ENCODE results near the gene TSPAN1.
A peak's percentile ranks its signal among the peaks of the same experiment; 100 is the strongest.

The TSPAN1 gene

DNA sequence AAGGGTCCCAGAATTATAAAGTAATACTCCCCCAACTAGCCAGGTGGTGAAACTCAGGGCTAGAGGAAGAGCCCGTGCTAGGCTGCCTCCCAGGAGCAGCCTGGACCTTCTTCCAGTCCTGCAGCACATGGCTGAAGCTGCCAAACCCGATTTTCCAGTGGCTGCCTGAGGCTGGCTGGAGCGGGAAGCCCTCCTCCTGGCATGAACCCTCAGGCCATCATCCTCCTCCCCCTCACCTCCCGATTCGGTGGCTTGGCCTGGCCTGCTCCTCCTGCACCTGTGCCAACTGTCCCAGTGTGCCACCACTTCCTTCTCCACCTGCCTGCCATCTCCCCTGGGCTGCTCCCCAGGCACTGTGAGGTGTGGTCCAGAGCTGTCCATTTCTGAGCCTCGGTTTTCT, 3.0 kb upstream of the TSPAN1 start:
- no peaks in the 10 kb centered on the region for H3K36me3 ChIP-seq (ENCODE audit: insufficient read depth, low read length)
- no peaks in the 10 kb centered on the region for H3K9me3 ChIP-seq (ENCODE audit: low read length)
- peaks cover 10% of the 10 kb centered on the region for H3K4me1 ChIP-seq (ENCODE audit: insufficient read depth, low read length)
- H3K27me3 ChIP-seq (ENCODE audit: insufficient read depth, low read length) = peaks cover 9% of the 10 kb centered on the region
- no peak overlapping the region for H2AFZ ChIP-seq (ENCODE audit: low read depth, low read length)
- no peak overlapping the region for H3K4me3 ChIP-seq (ENCODE audit: low read length)

DNA sequence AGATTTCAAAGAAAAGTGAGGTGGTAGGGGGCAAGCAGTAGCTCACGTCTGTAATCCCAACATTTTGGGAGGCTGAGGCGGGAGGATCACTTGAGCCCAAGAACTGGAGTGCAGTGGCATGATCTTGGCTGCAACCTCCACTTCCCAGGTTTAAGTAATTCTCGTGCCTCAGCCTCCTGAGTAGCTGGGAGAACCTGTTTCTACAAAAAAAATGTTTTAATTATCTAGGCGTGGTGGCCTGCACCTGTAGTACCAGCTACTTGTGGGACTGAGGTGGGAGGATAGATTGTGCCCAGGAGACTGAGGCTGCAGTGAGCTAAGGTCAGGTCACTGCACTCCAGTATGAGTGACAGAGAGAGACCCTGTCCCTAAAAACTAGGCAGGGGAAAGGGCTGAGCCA, 2.6 kb upstream of the TSPAN1 start:
- H3K27me3 ChIP-seq (ENCODE audit: insufficient read depth, low read length) = peaks cover 9% of the 10 kb centered on the region
- H3K9me3 ChIP-seq (ENCODE audit: low read length) = no peaks in the 10 kb centered on the region
- H2AFZ ChIP-seq (ENCODE audit: low read depth, low read length) = no peak overlapping the region
- no peak overlapping the region for H3K4me3 ChIP-seq (ENCODE audit: low read length)
- H3K36me3 ChIP-seq (ENCODE audit: insufficient read depth, low read length) = no peaks in the 10 kb centered on the region
- H3K4me1 ChIP-seq (ENCODE audit: insufficient read depth, low read length) = peaks cover 10% of the 10 kb centered on the region

DNA sequence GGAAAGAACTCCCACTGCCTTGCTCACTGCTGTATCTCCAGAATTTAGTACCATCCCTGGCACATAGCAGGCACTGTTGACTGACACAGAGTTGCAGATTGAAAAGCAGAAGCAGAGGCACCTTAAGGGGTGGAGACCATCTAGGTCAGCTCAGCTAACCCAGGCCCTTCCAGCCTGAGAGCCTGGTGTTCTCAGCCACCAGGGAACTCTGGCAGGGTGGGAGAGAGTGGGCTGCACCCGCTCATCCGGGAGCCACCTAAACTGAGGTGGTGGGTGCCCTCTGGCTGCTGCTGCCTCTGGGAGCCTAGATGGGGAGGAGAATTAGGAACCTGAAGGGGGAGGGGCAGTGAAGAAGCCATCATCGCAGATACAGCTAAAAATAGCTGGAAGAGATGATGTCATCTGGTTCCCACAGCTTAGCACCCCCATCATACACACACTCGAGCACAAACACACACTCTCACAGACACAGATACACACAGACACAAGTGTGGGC, 1.5 kb upstream of the TSPAN1 start:
- peaks cover 9% of the 10 kb centered on the region for H3K27me3 ChIP-seq (ENCODE audit: insufficient read depth, low read length)
- H3K36me3 ChIP-seq (ENCODE audit: insufficient read depth, low read length) = no peaks in the 10 kb centered on the region
- no peaks in the 10 kb centered on the region for H3K9me3 ChIP-seq (ENCODE audit: low read length)
- peaks cover 10% of the 10 kb centered on the region for H3K4me1 ChIP-seq (ENCODE audit: insufficient read depth, low read length)
- H2AFZ ChIP-seq (ENCODE audit: low read depth, low read length) = peak overlapping the region; percentile 5
- H3K4me3 ChIP-seq (ENCODE audit: low read length) = no peak overlapping the region

DNA sequence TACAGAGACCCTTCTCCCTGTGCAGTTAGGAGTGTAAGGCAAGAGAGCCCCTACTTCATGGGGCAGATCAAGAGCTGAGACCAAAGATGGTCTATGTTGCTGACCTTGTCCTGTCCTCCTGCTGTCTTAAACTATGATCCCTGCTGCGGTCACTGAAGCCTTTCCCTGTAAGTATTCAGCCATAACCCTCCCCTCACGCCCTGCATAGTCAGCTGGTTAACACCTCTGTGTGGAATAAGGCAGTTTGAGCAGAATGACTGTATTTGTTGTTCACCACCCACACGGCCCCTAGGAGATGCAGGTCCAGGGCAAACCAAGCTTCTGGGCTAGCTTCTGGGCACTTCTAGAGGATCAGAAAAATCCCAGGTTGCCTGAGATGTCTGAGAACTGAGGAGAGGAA, 356 bp downstream of the TSPAN1 start:
- H3K36me3 ChIP-seq (ENCODE audit: insufficient read depth, low read length) = no peaks in the 10 kb centered on the region
- H3K9me3 ChIP-seq (ENCODE audit: low read length) = no peaks in the 10 kb centered on the region
- no peak overlapping the region for H3K4me3 ChIP-seq (ENCODE audit: low read length)
- H3K4me1 ChIP-seq (ENCODE audit: insufficient read depth, low read length) = peaks cover 16% of the 10 kb centered on the region
- H3K27me3 ChIP-seq (ENCODE audit: insufficient read depth, low read length) = no peaks in the 10 kb centered on the region
- no peak overlapping the region for H2AFZ ChIP-seq (ENCODE audit: low read depth, low read length)

DNA sequence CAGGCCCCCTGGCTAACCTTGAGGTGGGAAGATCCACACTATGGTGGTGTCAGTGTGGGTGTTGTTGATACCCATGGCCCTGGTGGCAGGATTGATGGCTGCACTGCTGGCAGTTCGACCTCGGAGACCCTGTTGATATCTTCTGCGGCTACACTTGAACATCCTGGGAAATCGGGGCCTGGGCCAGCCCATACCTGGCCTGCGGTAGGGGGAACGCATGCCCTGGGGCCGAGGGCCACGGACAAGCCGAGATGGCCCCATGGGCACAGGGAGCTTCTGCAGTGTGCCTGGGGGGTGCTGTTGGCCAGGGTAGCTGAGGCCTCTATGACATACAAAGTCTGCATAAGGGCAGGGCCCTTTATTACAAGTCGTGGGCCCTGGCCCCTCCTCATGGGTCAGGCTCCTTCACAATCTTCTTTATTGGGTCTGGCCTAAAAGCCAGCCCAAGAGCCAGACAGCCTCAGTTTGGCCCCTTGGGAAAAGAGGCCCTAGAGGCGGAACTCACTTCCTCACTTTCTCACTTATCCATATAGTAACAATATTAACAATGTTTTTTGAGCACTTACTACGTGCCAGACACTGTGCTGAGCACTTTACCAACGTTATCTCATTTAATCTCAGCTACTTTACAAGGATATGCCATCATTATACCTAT, 1.5 kb downstream of the TSPAN1 start, which contains the start of gene P3R3URF:
P3R3URF (minus strand) TSS at position 278 of the 655 bp plus-strand sequence; CDS start at position 261, 17 bp downstream.
- no peaks in the 10 kb centered on the region for H3K36me3 ChIP-seq (ENCODE audit: insufficient read depth, low read length)
- no peak within 1 kb of the TSS for H3K4me3 ChIP-seq (ENCODE audit: low read length)
- H3K9me3 ChIP-seq (ENCODE audit: low read length) = no peaks in the 10 kb centered on the region
- H2AFZ ChIP-seq (ENCODE audit: low read depth, low read length) = no peak within 1 kb of the TSS
- H3K4me1 ChIP-seq (ENCODE audit: insufficient read depth, low read length) = peaks cover 19% of the 10 kb centered on the region
- H3K27me3 ChIP-seq (ENCODE audit: insufficient read depth, low read length) = no peaks in the 10 kb centered on the region

DNA sequence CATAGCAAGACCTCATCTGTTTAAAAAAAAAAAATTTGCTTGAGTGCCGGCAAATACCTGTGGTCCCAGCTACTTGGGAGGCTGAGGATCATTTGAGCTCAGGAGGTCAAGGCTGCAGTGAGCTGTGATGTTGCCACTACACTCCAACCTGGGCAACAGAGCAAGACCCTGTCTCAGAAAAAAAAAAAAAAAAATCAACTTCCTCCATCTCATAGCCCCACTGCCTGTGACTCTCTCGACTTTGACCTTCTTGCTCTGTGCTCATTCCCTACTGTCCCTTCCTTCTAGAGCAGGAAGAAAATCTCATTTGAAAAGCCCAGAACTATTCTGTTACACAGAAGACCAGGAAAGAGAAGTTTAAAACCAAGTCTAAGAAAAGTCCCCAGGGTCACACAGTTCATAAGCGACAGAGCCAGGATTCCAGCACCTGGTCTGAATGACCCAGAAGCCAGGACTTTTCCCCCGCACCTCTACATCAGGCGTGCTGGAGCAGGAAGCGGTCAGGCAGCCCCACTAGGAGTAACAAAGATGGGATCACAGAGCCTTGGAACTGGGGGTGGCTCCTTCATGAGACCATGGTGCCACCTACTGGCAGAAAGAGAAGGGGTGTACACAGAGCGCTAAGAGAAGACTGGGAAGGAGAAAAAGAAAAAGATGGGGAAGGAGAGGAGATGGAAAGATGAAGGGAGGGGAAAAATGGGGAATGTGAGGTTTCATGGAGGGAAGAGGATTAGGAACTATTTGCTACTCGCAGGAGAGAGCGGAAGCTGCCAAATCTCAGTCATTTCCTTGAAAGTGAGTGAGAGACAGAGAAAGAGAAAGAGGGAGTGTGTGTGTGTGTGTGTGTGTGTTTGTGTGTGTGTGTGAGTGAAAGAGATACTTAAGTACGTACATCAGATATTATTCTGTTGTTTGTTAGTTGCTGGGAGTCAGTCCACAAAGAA, 4.5 kb downstream of the TSPAN1 start:
- Histone ChIP-seq H3K4me3 (ENCODE audit: low read length) (peak overlapping the region; percentile 16), H3K27me3 (ENCODE audit: insufficient read depth, low read length) (no peaks in the 10 kb centered on the region), H3K4me1 (ENCODE audit: insufficient read depth, low read length) (peaks cover 9% of the 10 kb centered on the region), H3K36me3 (ENCODE audit: insufficient read depth, low read length) (no peaks in the 10 kb centered on the region), H2AFZ (ENCODE audit: low read depth, low read length) (peak overlapping the region; percentile 62), H3K9me3 (ENCODE audit: low read length) (no peaks in the 10 kb centered on the region)

DNA sequence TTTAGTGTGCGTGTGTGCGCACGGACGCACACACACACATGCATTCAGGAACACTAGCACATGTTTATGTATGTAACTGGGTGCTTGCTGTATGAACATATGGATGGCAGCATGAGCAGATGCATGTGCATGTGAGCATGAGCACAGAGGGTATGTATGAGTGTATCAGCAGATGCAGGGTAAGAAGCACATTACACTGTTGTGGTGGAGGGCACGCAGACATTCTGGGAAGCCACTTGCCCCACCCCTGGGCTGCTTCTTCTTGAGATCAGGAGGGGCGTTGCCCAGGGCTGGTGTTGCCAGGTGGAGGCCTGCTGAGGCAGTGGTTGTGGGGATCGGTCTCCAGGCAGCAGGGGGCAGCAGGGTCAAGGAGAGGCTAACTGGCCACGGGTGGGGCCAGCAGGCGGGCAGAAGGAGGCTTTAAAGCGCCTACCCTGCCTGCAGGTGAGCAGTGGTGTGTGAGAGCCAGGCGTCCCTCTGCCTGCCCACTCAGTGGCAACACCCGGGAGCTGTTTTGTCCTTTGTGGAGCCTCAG, 5.3 kb downstream of the TSPAN1 start:
- no peaks in the 10 kb centered on the region for H3K9me3 ChIP-seq (ENCODE audit: low read length)
- H3K4me3 ChIP-seq (ENCODE audit: low read length) = no peak overlapping the region
- no peaks in the 10 kb centered on the region for H3K27me3 ChIP-seq (ENCODE audit: insufficient read depth, low read length)
- H3K36me3 ChIP-seq (ENCODE audit: insufficient read depth, low read length) = no peaks in the 10 kb centered on the region
- H2AFZ ChIP-seq (ENCODE audit: low read depth, low read length) = no peak overlapping the region
- peaks cover 9% of the 10 kb centered on the region for H3K4me1 ChIP-seq (ENCODE audit: insufficient read depth, low read length)

DNA sequence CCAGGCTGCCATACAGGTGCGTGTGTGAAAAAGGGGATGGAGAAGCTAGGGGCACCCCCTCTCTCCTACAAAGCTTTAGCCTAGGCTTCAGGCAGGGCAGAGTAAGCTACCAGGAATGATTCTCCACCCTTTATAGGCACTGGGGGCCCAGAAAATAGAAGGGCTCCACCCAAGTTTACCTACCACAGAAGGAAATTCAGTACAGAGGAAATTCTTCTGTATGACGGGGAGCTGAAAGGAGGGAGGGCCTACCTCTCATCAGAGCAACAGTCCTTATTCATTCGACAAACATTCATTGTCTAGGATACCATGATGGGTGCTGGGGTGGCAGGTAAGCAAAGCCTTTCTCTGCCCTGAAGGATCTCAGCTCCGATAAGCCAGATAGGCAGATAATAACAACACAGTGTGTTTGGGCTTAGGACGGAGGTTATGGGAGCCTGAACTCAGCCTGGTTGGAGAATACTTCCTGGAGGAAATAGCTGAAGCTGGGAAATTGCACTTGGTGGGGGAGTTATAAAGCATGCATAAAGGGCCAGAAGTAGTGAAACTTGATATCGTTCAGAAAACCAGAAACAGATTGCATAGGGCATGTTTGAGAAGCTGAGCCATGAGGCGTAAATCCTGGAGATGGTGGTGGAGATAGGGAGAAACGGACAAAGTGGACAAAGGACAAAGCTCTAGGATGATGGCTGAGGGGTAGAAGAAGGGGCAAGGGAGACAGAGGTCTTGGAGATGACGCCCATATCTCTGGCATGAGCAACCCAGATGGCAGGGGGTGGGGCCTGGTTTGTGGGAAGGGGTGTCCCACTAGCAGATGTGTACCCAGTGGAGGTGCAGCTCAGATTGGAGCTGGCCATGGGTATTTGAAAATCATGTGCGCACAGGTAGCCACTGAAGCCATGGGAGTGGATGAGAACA, 6.7 kb downstream of the TSPAN1 start:
- peaks cover 9% of the 10 kb centered on the region for H3K4me1 ChIP-seq (ENCODE audit: insufficient read depth, low read length)
- H3K27me3 ChIP-seq (ENCODE audit: insufficient read depth, low read length) = no peaks in the 10 kb centered on the region
- H3K4me3 ChIP-seq (ENCODE audit: low read length) = no peak overlapping the region
- H2AFZ ChIP-seq (ENCODE audit: low read depth, low read length) = no peak overlapping the region
- no peaks in the 10 kb centered on the region for H3K36me3 ChIP-seq (ENCODE audit: insufficient read depth, low read length)
- H3K9me3 ChIP-seq (ENCODE audit: low read length) = no peaks in the 10 kb centered on the region

DNA sequence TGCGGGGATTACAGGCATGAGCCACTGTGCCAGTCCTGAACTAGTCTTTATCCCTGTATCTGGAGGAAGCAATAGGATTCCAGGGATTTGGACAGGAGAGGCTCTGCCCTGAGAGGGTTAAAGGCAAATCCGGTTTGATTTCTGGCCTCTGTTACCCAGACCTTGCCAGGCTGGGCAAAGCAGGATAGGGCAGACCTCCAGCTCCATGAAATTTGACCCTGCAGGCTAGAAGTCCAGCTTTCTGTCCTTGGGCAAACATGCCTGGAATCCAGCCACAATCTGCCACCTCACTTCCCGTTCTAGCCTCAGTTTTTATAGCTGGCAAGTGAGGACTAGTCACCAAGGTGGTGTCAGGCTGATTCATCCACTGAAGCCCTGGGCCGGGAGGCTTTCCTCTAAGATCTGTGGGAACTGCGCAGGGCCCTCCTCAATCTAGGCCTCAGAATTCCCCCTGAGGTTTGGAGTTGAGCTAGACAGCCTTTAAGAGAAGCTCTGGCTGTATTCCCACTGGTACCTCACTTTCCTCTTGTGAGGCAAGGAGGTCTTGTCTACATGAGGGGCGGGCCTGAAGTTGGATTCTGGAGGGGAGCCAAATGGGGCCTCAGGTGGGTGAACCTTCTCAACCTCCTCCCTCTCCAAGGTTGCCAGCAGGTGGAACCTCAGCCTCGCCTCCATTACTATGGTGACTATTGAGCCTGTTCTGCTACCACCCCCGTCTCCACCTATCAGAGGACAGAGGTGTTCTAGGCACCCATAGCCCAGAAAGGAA, 8.4 kb downstream of the TSPAN1 start:
- Histone ChIP-seq H2AFZ (ENCODE audit: low read depth, low read length) (no peak overlapping the region), H3K9me3 (ENCODE audit: low read length) (no peaks in the 10 kb centered on the region), H3K36me3 (ENCODE audit: insufficient read depth, low read length) (peaks cover 8% of the 10 kb centered on the region), H3K4me1 (ENCODE audit: insufficient read depth, low read length) (peaks cover 9% of the 10 kb centered on the region), H3K4me3 (ENCODE audit: low read length) (no peak overlapping the region), H3K27me3 (ENCODE audit: insufficient read depth, low read length) (no peaks in the 10 kb centered on the region)

DNA sequence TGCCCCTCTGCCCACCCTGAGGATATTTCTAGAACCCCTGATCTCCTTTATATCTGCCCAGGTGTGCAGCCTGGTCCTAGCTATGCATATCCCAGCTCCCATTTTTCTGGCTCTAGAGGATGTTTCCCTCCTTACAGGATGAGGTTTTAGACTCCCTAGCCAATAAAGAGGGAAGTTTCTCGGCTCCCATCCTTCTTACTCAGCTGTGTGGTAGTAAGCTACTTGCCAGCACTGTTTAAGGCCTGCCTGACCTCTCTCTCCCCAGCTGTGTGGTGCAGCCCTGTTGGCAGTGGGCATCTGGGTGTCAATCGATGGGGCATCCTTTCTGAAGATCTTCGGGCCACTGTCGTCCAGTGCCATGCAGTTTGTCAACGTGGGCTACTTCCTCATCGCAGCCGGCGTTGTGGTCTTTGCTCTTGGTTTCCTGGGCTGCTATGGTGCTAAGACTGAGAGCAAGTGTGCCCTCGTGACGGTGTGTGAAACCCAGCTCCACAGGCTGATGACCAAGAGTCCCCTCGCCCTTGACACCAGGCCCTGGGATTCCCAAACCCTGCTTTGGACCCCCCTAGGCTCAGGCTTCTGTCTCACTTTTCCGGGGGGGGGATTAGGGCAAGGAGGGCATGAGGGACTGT, 9.2 kb downstream of the TSPAN1 start:
- no peak overlapping the region for H2AFZ ChIP-seq (ENCODE audit: low read depth, low read length)
- H3K9me3 ChIP-seq (ENCODE audit: low read length) = no peaks in the 10 kb centered on the region
- H3K27me3 ChIP-seq (ENCODE audit: insufficient read depth, low read length) = no peaks in the 10 kb centered on the region
- H3K4me1 ChIP-seq (ENCODE audit: insufficient read depth, low read length) = peaks cover 9% of the 10 kb centered on the region
- peaks cover 11% of the 10 kb centered on the region for H3K36me3 ChIP-seq (ENCODE audit: insufficient read depth, low read length)
- H3K4me3 ChIP-seq (ENCODE audit: low read length) = no peak overlapping the region

DNA sequence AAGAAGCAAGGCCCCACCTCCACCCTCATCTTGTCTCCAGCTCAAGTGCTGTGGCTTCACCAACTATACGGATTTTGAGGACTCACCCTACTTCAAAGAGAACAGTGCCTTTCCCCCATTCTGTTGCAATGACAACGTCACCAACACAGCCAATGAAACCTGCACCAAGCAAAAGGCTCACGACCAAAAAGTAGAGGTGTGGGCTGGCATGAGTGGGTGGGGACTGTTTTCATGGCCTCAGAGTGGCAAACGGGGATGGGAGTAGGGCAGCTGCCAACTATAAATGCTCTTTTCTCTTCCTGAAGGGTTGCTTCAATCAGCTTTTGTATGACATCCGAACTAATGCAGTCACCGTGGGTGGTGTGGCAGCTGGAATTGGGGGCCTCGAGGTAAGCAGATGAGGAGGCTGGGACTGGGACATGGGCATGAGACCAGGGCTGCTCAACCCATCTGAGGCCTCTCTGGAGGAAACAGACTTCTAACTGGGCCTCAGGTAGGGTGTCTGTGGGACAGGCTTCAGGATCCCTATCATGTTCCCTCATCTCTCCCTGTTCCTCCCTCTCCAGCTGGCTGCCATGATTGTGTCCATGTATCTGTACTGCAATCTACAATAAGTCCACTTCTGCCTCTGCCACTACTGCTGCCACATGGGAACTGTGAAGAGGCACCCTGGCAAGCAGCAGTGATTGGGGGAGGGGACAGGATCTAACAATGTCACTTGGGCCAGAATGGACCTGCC, 10.2 kb downstream of the TSPAN1 start:
- Histone ChIP-seq H3K4me1 (ENCODE audit: insufficient read depth, low read length) (peaks cover 4% of the 10 kb centered on the region), H3K36me3 (ENCODE audit: insufficient read depth, low read length) (peaks cover 20% of the 10 kb centered on the region), H3K4me3 (ENCODE audit: low read length) (no peak overlapping the region), H3K27me3 (ENCODE audit: insufficient read depth, low read length) (no peaks in the 10 kb centered on the region), H3K9me3 (ENCODE audit: low read length) (no peaks in the 10 kb centered on the region), H2AFZ (ENCODE audit: low read depth, low read length) (no peak overlapping the region)
